Fibroblast of pulmonary artery (primary cell): Measurements from ENCODE around the gene PLXDC2.

ENCODE experiments used
- DNase-seq: peaks from one replicate; pipeline ENCODE4 v3.0.0-alpha.2; 2010; ENCODE audit warnings: low read depth
- H3K4me3 ChIP-seq: replicated peaks from 2 replicates; pipeline ENCODE4 v1.5.1; 2011; ENCODE audit warnings: low read depth, mild to moderate bottlenecking, control low read depth, low read length, moderate library complexity
- CTCF ChIP-seq: IDR thresholded peaks from 2 replicates; pipeline ENCODE4 v1.5.1; 2011; ENCODE audit warnings: mild to moderate bottlenecking, control low read depth, low read length, inconsistent platforms; ENCODE audit errors: missing control alignments

The PLXDC2 gene

GRCh38 chr10:19977097-19977521, 160.9 kb downstream of the PLXDC2 start:
- no peak for TF ChIP-seq CTCF
- no peak for DNase-seq
- no peak overlapping the region for H3K4me3 ChIP-seq

DNA sequence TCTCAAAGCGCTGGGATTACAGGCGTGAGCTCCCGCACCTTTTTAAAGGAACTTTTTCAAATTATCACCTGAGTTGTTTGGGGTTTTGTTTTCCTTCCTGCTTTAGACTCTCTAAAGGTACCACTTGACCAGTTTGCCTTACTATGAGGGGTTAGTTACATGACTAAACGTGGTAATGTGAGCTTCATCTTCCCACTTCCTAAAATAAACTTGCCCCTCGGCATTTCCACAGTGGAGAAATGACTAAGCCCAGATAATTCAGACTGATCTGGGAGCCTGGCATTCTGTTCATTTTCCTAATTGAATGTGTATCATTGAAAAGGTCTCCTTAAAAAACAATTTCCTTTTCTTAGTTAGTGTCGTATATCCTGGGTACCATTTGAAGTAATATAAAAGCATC, 163.4 kb downstream of the PLXDC2 start:
- no peak for TF ChIP-seq CTCF
- H3K4me3 ChIP-seq: no peak overlapping the region
- DNase-seq: no peak

GRCh38 chr10:19983880-19984565, 167.8 kb downstream of the PLXDC2 start:
- DNase-seq: no peak
- no peak overlapping the region for H3K4me3 ChIP-seq
- no peak for TF ChIP-seq CTCF

- H3K4me3 ChIP-seq: no peak overlapping the region
- no peak for TF ChIP-seq CTCF
- DNase-seq: no peak
Observed at GRCh38 chr10:19985745-19986144, 169.5 kb downstream of the PLXDC2 start.

DNA sequence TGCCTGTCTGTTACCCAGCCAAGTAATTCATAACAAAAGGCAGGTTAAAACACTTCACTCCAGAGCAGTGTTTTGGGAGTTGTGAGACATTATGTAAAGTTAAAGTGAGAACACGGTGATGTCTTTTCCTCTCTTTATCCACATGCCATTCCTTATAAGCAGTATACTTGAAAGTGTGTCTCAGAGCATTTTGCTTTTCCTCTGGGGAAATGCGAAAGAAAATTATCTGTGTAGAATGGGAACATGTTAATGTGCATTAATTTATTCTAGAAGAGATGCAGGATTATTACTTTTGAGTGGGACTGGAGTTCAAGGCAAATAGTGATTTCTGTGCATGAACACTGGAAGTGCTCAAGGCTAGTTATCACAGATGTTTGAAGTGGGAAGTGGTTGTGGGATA, 170.4 kb downstream of the PLXDC2 start:
- DNase-seq: no peak
- TF ChIP-seq CTCF: no peak
- no peak overlapping the region for H3K4me3 ChIP-seq

DNA sequence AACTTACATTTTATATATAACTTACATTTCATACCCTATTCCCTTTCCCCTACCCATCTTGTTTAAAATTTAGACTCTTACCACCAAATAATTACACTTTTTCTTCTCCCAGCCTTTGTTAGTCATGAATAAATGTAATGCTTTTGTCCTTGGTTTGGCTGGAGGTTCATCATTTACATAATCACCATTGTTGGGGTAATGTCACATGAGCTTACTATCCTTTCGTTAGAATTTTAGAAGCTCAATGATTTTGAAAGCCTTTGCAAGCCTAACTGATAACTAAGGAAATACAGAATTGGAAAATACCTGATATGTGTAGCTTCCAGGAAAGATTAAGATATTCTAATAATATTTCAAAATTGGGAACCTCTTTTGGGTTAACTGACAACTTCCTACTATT, 171.7 kb downstream of the PLXDC2 start:
- H3K4me3 ChIP-seq: no peak overlapping the region
- no peak for TF ChIP-seq CTCF
- no peak for DNase-seq

DNA sequence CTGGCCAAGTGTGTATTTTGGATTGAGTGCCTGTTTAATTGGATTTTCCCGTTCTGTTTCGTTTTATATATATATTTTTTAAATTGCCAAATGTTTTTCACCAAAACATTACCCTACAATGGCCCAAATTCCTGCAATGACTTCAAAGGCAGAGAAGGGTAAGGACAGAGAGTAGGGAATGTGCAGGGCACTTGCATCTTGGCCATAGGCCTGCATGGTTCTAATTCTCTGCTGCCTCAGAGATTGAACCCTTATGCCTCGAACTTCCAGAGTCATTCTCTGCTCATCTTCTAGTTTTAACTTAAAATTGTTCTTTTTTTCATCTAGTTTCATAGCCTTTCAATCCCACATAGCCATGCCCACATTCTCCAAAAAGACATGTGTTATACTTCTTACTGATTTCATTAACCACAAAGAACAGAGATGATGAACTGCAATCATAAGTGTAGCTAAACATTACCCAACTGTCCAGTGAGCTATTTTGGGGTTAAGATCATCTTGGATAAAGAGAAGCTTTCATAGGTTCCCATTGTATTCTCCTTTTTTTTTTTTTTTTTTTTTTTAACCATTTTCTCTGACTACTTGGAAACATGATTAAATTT, 177.6 kb downstream of the PLXDC2 start:
- no peak for TF ChIP-seq CTCF
- H3K4me3 ChIP-seq: no peak overlapping the region
- peak; percentile 23 for DNase-seq
